ENCODE results near the gene PER3. TPM values are rescaled to one million over a fixed set of nuclear protein-coding genes. Genes with fewer than 3 reads are reported as not detected.

PER3 gene
- total RNA-seq, 1 donor from 2014 or later: 12.5 TPM

- no peak for TF ChIP-seq CTCF (IDR thresholded peaks at IDR 0.05; ENCODE audit: borderline replicate concordance)
- peaks cover 78% of the 10 kb centered on the region for H3K36me3 ChIP-seq
- peaks cover 13% of the 10 kb centered on the region for H3K9me3 ChIP-seq (replicated peaks)
- no peak overlapping the region for H3K4me3 ChIP-seq
- DNase-seq: no peak
- intact Hi-C loops (cut with micrococcal nuclease): no loop called here
- no peak overlapping the region for H3K27ac ChIP-seq (replicated peaks)
- H3K4me1 ChIP-seq: no peaks in the 10 kb centered on the region
- no peaks in the 10 kb centered on the region for H3K27me3 ChIP-seq (ENCODE audit: low read depth)
Measured at GRCh38 chr1:7811476-7811875, 27.4 kb downstream of the PER3 start.

GRCh38 chr1:7813677-7814373, 29.7 kb downstream of the PER3 start:
- Histone ChIP-seq H3K27me3 (ENCODE audit: low read depth) (no peaks in the 10 kb centered on the region), H3K27ac (replicated peaks) (no peak overlapping the region), H3K4me1 (no peaks in the 10 kb centered on the region), H3K9me3 (replicated peaks) (peaks cover 13% of the 10 kb centered on the region), H3K36me3 (peaks cover 75% of the 10 kb centered on the region), H3K4me3 (no peak overlapping the region)
- no peak for TF ChIP-seq CTCF (IDR thresholded peaks at IDR 0.05; ENCODE audit: borderline replicate concordance)
- DNase-seq: no peak
- intact Hi-C loops (cut with micrococcal nuclease): no loop called here

GRCh38 chr1:7821282-7821681, 37.2 kb downstream of the PER3 start:
- Histone ChIP-seq H3K9me3 (replicated peaks) (no peaks in the 10 kb centered on the region), H3K4me1 (no peaks in the 10 kb centered on the region), H3K27ac (replicated peaks) (no peak overlapping the region), H3K4me3 (no peak overlapping the region), H3K36me3 (peaks cover 95% of the 10 kb centered on the region), H3K27me3 (ENCODE audit: low read depth) (no peaks in the 10 kb centered on the region)
- no peak for DNase-seq
- no peak for TF ChIP-seq CTCF (IDR thresholded peaks at IDR 0.05; ENCODE audit: borderline replicate concordance)
- intact Hi-C loops (cut with micrococcal nuclease): no loop called here

GRCh38 chr1:7824701-7825100, 40.6 kb downstream of the PER3 start:
- no peaks in the 10 kb centered on the region for H3K4me1 ChIP-seq
- H3K36me3 ChIP-seq: peaks cover 100% of the 10 kb centered on the region

GRCh38 chr1:7826363-7826762, 42.3 kb downstream of the PER3 start:
- H3K9me3 ChIP-seq (replicated peaks): no peaks in the 10 kb centered on the region
- H3K4me1 ChIP-seq: peaks cover 3% of the 10 kb centered on the region
- peaks cover 98% of the 10 kb centered on the region for H3K36me3 ChIP-seq
- no peak for TF ChIP-seq CTCF (IDR thresholded peaks at IDR 0.05; ENCODE audit: borderline replicate concordance)
- no peaks in the 10 kb centered on the region for H3K27me3 ChIP-seq (ENCODE audit: low read depth)
- no peak overlapping the region for H3K27ac ChIP-seq (replicated peaks)
- H3K4me3 ChIP-seq: peak overlapping the region; percentile 51
- no peak for DNase-seq
- intact Hi-C loops (cut with micrococcal nuclease): no loop called here

More at GRCh38 chr1:7824701-7825100, 40.6 kb downstream of the PER3 start:
- no peaks in the 10 kb centered on the region for H3K9me3 ChIP-seq (replicated peaks)
- no peak for DNase-seq
- intact Hi-C loops (cut with micrococcal nuclease): no loop called here
- no peak overlapping the region for H3K27ac ChIP-seq (replicated peaks)
- no peak for TF ChIP-seq CTCF (IDR thresholded peaks at IDR 0.05; ENCODE audit: borderline replicate concordance)
- H3K27me3 ChIP-seq (ENCODE audit: low read depth): no peaks in the 10 kb centered on the region
- H3K4me3 ChIP-seq: no peak overlapping the region
